H9 (cell line): ENCODE data around the gene RAB19. TPM values are rescaled to one million over a fixed set of nuclear protein-coding genes. Genes with fewer than 3 reads are reported as not detected.

Experiments
- DNase-seq: peaks from one replicate; pipeline ENCODE4 v3.0.0-alpha.2; 2017
- H2AFZ ChIP-seq: one replicate; pipeline ENCODE4 v1.6.1; 2013; ENCODE audit warnings: mild to moderate bottlenecking, low read length, control low read depth, moderate library complexity
- H2AK5ac ChIP-seq: 2 replicates; pipeline ENCODE4 v1.6.1; 2013; ENCODE audit warnings: low read length, control low read depth, mixed read lengths; ENCODE audit not compliant: insufficient read length
- H2BK120ac ChIP-seq: one replicate; pipeline ENCODE4 v1.6.1; 2013; ENCODE audit warnings: low read depth, mild to moderate bottlenecking, low read length, control low read depth, inconsistent platforms; ENCODE audit not compliant: poor library complexity, severe bottlenecking
- H2BK12ac ChIP-seq: 2 replicates; pipeline ENCODE4 v1.6.1; 2013; ENCODE audit warnings: low read length, control low read depth, mixed read lengths, low read depth; ENCODE audit not compliant: insufficient read length
- H2BK15ac ChIP-seq: 2 replicates; pipeline ENCODE4 v1.6.1; 2013; ENCODE audit warnings: low read depth, low read length, control low read depth
- H2BK20ac ChIP-seq: one replicate; pipeline ENCODE4 v1.6.1; 2013; ENCODE audit warnings: low read depth, mild to moderate bottlenecking, low read length, control low read depth, inconsistent platforms; ENCODE audit not compliant: poor library complexity, severe bottlenecking
- H2BK5ac ChIP-seq: 2 replicates; pipeline ENCODE4 v1.6.1; 2013; ENCODE audit warnings: low read length, control low read depth, mixed read lengths; ENCODE audit not compliant: insufficient read length
- H3K14ac ChIP-seq: 2 replicates; pipeline ENCODE4 v1.6.1; 2013; ENCODE audit warnings: low read length, control low read depth; ENCODE audit not compliant: insufficient read depth
- H3K18ac ChIP-seq: 2 replicates; pipeline ENCODE4 v1.6.1; 2013; ENCODE audit warnings: low read depth, mild to moderate bottlenecking, mixed read lengths, low read length, control low read depth; ENCODE audit not compliant: insufficient read length
- H3K23ac ChIP-seq: 2 replicates; pipeline ENCODE4 v1.6.1; 2013; ENCODE audit warnings: low read length, control low read depth, mixed read lengths, low read depth; ENCODE audit not compliant: insufficient read length
- H3K23me2 ChIP-seq: 2 replicates; pipeline ENCODE4 v1.6.1; 2013; ENCODE audit warnings: low read depth, mild to moderate bottlenecking, mixed read lengths, low read length, control low read depth; ENCODE audit not compliant: insufficient read length, poor library complexity, severe bottlenecking
- H3K27ac ChIP-seq: 2 replicates; pipeline ENCODE4 v1.5.1; 2013; ENCODE audit warnings: low read length, control low read depth, mixed read lengths, low read depth; ENCODE audit not compliant: insufficient read length
- H3K27me3 ChIP-seq: 2 replicates; pipeline ENCODE4 v1.6.1; 2013; ENCODE audit warnings: low read length, control low read depth, inconsistent platforms; ENCODE audit not compliant: insufficient read depth
- H3K4ac ChIP-seq: 2 replicates; pipeline ENCODE4 v1.6.1; 2013; ENCODE audit warnings: low read depth, mild to moderate bottlenecking, control low read depth, inconsistent platforms, low read length, moderate library complexity
- H3K4me1 ChIP-seq: 2 replicates; pipeline ENCODE4 v1.6.1; 2013; ENCODE audit warnings: low read length, control low read depth, inconsistent platforms; ENCODE audit not compliant: insufficient read depth
- H3K4me2 ChIP-seq: 2 replicates; pipeline ENCODE4 v1.6.1; 2013; ENCODE audit warnings: low read length, control low read depth, mixed read lengths; ENCODE audit not compliant: insufficient read length, insufficient read depth
- H3K56ac ChIP-seq: 2 replicates; pipeline ENCODE4 v1.6.1; 2013; ENCODE audit warnings: low read depth, mild to moderate bottlenecking, mixed read lengths, low read length, control low read depth; ENCODE audit not compliant: insufficient read length
- H3K79me1 ChIP-seq: 2 replicates; pipeline ENCODE4 v1.6.1; 2013; ENCODE audit warnings: low read depth, mild to moderate bottlenecking, moderate library complexity, low read length, control low read depth, inconsistent platforms; ENCODE audit not compliant: insufficient read depth, poor library complexity, severe bottlenecking
- H3K79me2 ChIP-seq: 2 replicates; pipeline ENCODE4 v1.6.1; 2013; ENCODE audit warnings: low read length, control low read depth, inconsistent platforms; ENCODE audit not compliant: insufficient read depth
- H3K9ac ChIP-seq: 2 replicates; pipeline ENCODE4 v1.6.1; 2013; ENCODE audit warnings: low read length, control low read depth, mixed read lengths; ENCODE audit not compliant: insufficient read length; ENCODE audit errors: extremely low read depth
- H3K9me3 ChIP-seq: one replicate; pipeline ENCODE4 v1.6.1; 2013; ENCODE audit warnings: low read depth, low read length, inconsistent platforms; ENCODE audit not compliant: control insufficient read depth
- H3T11ph ChIP-seq: one replicate; pipeline ENCODE4 v1.6.1; 2013; ENCODE audit warnings: mild to moderate bottlenecking, low read length, control low read depth, inconsistent platforms
- H4K20me1 ChIP-seq: one replicate; pipeline ENCODE4 v1.6.1; 2013; ENCODE audit not compliant: control insufficient read depth, insufficient read length, insufficient read depth
- H4K5ac ChIP-seq: 2 replicates; pipeline ENCODE4 v1.6.1; 2013; ENCODE audit warnings: low read depth, mild to moderate bottlenecking, mixed read lengths, low read length, control low read depth; ENCODE audit not compliant: insufficient read length
- H4K8ac ChIP-seq: replicated peaks from 2 replicates; pipeline ENCODE4 v1.6.1; 2013; ENCODE audit warnings: low read length, control low read depth, mixed read lengths, low read depth; ENCODE audit not compliant: insufficient read length
- H4K91ac ChIP-seq: 2 replicates; pipeline ENCODE4 v1.6.1; 2013; ENCODE audit warnings: low read depth, mild to moderate bottlenecking, moderate library complexity, mixed read lengths, low read length, control low read depth; ENCODE audit not compliant: insufficient read length
- H3K27ac Mint-ChIP-seq, 3 experiments: 2 replicates in 2 of 3; 3 replicates in 1 of 3; pipeline ENCODE4 v1.8.0; 2020 to 2021; ENCODE audit warnings: mixed read lengths in 3 of 3, mild to moderate bottlenecking in 1 of 3, moderate library complexity in 1 of 3
- H3K27me3 Mint-ChIP-seq: 2 replicates; pipeline ENCODE4 v1.8.0; 2021; ENCODE audit warnings: low read depth, mild to moderate bottlenecking, moderate library complexity, mixed read lengths
- H3K36me3 Mint-ChIP-seq, 3 experiments: 2 replicates in 2 of 3; 3 replicates in 1 of 3; pipeline ENCODE4 v1.8.0; 2020 to 2021; ENCODE audit warnings: low read depth in 3 of 3, mixed read lengths in 3 of 3; ENCODE audit not compliant: insufficient read depth in 1 of 3
- H3K4me1 Mint-ChIP-seq, 2 experiments: 2 replicates each; pipeline ENCODE4 v1.8.0; 2020; ENCODE audit warnings: mixed read lengths in 2 of 2
- H3K4me3 Mint-ChIP-seq, 2 experiments: 2 replicates in 1 of 2; 3 replicates in 1 of 2; pipeline ENCODE4 v1.8.0; 2020 to 2021; ENCODE audit warnings: mild to moderate bottlenecking in 2 of 2, mixed read lengths in 2 of 2, moderate library complexity in 1 of 2
- H3K9me3 Mint-ChIP-seq, 2 experiments: 2 replicates in 1 of 2; 3 replicates in 1 of 2; pipeline ENCODE4 v1.8.0; 2020; ENCODE audit warnings: mild to moderate bottlenecking in 2 of 2, mixed read lengths in 2 of 2, moderate library complexity in 1 of 2
- CTCF ChIP-seq: fragments of 200-600 bp; sonication (generic); conservative IDR thresholded peaks from 3 replicates; pipeline ENCODE4 v1.8.0; 2021; ENCODE audit warnings: antibody characterized with exemption, mild to moderate bottlenecking
- WGBS: extraction: QIAGEN DNeasy Blood & Tissue Kit; methylation state at CpG from one replicate; pipeline ENCODE4 v1.1.7; 2013; ENCODE audit warnings: missing lambda C conversion rate, low lambda C conversion rate, mixed read lengths; ENCODE audit not compliant: insufficient read length; ENCODE audit errors: extremely low coverage; 5-methylcytosine and 5-hydroxymethylcytosine counted together
- total RNA-seq: library from RNA; stranded (reverse); gene quantifications from 2 replicates; pipeline ENCODE4 v1.2.1, GENCODE V29; 2021

Gene RAB19
- total RNA-seq, 1 experiment from 2014 or later = 15.1 TPM

- no peak overlapping the region for H2BK120ac ChIP-seq
- no peak overlapping the region for H4K8ac ChIP-seq
- H2AK5ac ChIP-seq = no peak overlapping the region
- H3K23ac ChIP-seq = no peak overlapping the region
- no peak overlapping the region for H3K14ac ChIP-seq
- Mint-ChIP-seq H3K27ac (no peak overlapping the region), H3K9me3 (no peaks in the 10 kb centered on the region), H3K27me3 (no peaks in the 10 kb centered on the region), H3K4me3 (no peak overlapping the region), H3K4me1 (peaks cover 15 to 16% of the 10 kb centered on the region in 2 experiments), H3K36me3 (peaks cover 32 to 82% (median 69%) of the 10 kb centered on the region in 3 experiments)
- no peak overlapping the region for H2AFZ ChIP-seq
- H3K79me2 ChIP-seq = peaks cover 8% of the 10 kb centered on the region; the same call in 1 of the 2 replicates
- H4K20me1 ChIP-seq = no peaks in the 10 kb centered on the region
- TF ChIP-seq CTCF = no peak
- no peak overlapping the region for H2BK15ac ChIP-seq
- H2BK20ac ChIP-seq = no peak overlapping the region
- no peak overlapping the region for H3K27ac ChIP-seq
- H3K56ac ChIP-seq = no peak overlapping the region
- no CpG with 5 or more reads among the region's 2 CpGs for WGBS
- no peak overlapping the region for H3T11ph ChIP-seq
- H3K79me1 ChIP-seq = peaks cover 14% of the 10 kb centered on the region
- no peaks in the 10 kb centered on the region for H3K9me3 ChIP-seq
- no peak overlapping the region for H3K18ac ChIP-seq
- no peaks in the 10 kb centered on the region; the same call in 1 of the 2 replicates for H3K4me1 ChIP-seq
- H3K4ac ChIP-seq = no peak overlapping the region
- H3K9ac ChIP-seq = no peak overlapping the region
- H4K91ac ChIP-seq = no peak overlapping the region
- no peak for DNase-seq
- no peak overlapping the region for H2BK5ac ChIP-seq
- H4K5ac ChIP-seq = no peak overlapping the region
- no peaks in the 10 kb centered on the region for H3K23me2 ChIP-seq
- H3K4me2 ChIP-seq = no peak overlapping the region
- H3K27me3 ChIP-seq = no peaks in the 10 kb centered on the region
- H2BK12ac ChIP-seq = no peak overlapping the region
These were observed 59.3 kb downstream of the RAB19 start for GRCh38 chr7:140463111-140463510.
